ENCODE data around the gene TNS3.
"Not testable (repeated sequence)": the region's sequence is repeated elsewhere in the genome, so short reads cannot be mapped to it uniquely, and the experiment has no call there.

Gene TNS3

DNA sequence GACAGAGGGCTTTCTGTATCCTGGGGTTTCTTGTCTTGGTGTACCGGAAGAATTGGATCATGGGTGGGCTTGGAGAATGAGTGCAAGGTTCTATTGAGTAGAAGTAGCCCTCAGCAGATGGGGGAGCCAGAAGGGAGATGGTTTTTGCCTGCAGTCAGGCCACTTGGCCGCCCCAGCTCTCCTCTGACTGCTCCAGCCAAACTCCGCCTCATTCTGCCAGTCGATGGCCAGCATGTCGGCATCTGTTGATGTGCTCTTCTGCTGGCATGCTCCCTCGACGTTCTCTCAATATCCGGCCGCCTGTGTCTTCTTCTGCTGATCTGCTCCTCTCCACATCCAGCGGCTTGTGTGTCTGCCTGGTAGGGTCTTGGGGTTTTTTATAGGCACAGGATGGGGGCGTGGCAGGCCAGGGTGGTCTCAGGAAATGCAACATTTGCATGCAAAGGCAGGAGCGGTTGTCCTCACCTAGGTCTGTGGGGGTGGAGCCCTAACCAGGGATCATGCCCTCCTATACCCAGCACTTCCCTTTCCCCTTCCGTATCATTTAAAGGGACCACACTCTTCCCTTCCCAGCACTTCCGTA, 40.2 kb upstream of the TNS3 start:
- H4K20me1 ChIP-seq: no peaks in the 10 kb centered on the region
- peak overlapping the region in 6 of 11 experiments; percentile 8 to 52 (median 39); a peak in 10 of 22 replicates for H3K9ac ChIP-seq
- H3K36me3 ChIP-seq: no peaks in the 10 kb centered on the region
- peaks cover 0 to 19% (median 0%) of the 10 kb centered on the region in 11 experiments; a peak in 8 of 22 replicates for H3K27me3 ChIP-seq
- H3K27ac ChIP-seq: peak overlapping the region in 9 of 11 experiments; percentile 4 to 66 (median 42); a peak in 14 of 22 replicates
- peak overlapping the region in 7 of 10 experiments; percentile 5 to 38 (median 29); a peak in 9 of 20 replicates for H3K4me3 ChIP-seq
- H3K9me3 ChIP-seq (replicated peaks in 1 of 11): no peaks in the 10 kb centered on the region
- peak overlapping the region; percentile 66 to 98 (median 90) for H3K4me2 ChIP-seq
- H3K4me1 ChIP-seq: peaks cover 48 to 67% (median 63%) of the 10 kb centered on the region in 10 experiments
- TF ChIP-seq Cebpa-rat (IDR thresholded peaks at IDR 0.05): no peak

- Histone ChIP-seq H3K9me3 (replicated peaks in 1 of 11) (no peaks in the 10 kb centered on the region), H3K9ac (peak overlapping the region in 6 of 11 experiments; percentile 20 to 52 (median 39); a peak in 8 of 22 replicates), H3K27ac (peak overlapping the region in 9 of 11 experiments; percentile 4 to 66 (median 42); a peak in 12 of 22 replicates), H3K4me1 (peaks cover 41 to 60% (median 56%) of the 10 kb centered on the region in 10 experiments), H3K4me2 (peak overlapping the region; percentile 66 to 98 (median 90)), H4K20me1 (no peaks in the 10 kb centered on the region), H3K36me3 (no peaks in the 10 kb centered on the region), H3K4me3 (peak overlapping the region in 6 of 10 experiments; percentile 8 to 38 (median 29); a peak in 5 of 20 replicates), H3K27me3 (peaks cover 0 to 19% (median 0%) of the 10 kb centered on the region in 11 experiments; a peak in 8 of 22 replicates)
- TF ChIP-seq Cebpa-rat (IDR thresholded peaks at IDR 0.05): no peak
These were observed 39.4 kb upstream of the TNS3 start for GRCh38 chr7:47621347-47621746.

DNA sequence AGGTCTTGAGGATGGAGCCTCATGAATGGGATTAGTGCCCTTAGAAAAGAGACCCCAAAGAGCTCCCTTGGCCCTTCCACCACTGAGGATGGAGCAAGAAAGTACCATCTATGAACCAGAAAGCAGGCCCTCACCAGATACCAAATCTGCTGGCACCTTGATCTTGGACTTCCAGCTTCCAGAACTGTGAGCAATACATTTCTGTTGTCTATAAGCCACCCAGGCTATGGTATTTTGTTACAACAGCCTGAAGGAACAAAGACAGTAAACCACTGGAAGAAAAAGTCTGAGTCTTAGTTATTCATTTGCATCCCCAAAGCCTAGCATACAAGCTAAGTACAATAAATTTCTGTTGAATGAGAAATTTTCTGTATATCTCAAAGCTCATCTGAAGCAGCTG, 37.9 kb upstream of the TNS3 start:
- 0 out of 22 replicates have a peak overlapping the region, but pooled peaks of 1 of the 11 experiments have one; percentile 91 for H3K4me2 ChIP-seq
- no peaks in the 10 kb centered on the region for H3K36me3 ChIP-seq
- H3K27ac ChIP-seq: no peak overlapping the region
- no peak overlapping the region for H3K9ac ChIP-seq
- peaks cover 0 to 19% (median 0%) of the 10 kb centered on the region in 11 experiments; a peak in 8 of 22 replicates for H3K27me3 ChIP-seq
- peaks cover 27 to 44% (median 41%) of the 10 kb centered on the region in 10 experiments for H3K4me1 ChIP-seq
- H3K9me3 ChIP-seq (replicated peaks in 1 of 11): no peaks in the 10 kb centered on the region
- no peak for TF ChIP-seq Cebpa-rat (IDR thresholded peaks at IDR 0.05)
- no peaks in the 10 kb centered on the region; a peak in 1 of 22 replicates for H4K20me1 ChIP-seq
- no peak overlapping the region for H3K4me3 ChIP-seq

DNA sequence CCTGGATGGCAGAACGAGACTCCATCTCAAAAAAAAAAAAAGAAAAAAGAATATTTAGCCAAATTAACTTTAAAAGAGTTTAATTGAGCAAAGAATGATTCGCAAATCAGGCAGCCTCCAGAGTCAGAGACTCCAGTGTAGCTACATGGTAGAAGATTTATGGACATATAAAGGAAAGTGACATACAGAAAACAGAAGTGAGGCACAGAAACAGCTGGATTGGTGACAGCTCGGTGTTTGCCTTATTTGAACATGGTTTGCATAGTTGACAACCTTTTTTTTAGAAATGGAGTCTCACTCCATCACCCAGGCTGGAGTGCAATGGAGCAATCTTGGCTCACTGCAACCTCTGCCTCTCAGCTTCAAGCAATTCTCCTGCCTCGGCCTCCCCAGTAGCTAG, 35.2 kb upstream of the TNS3 start:
- Histone ChIP-seq H3K27ac (no peak overlapping the region), H3K4me3 (no peak overlapping the region), H3K36me3 (no peaks in the 10 kb centered on the region), H3K4me1 (peaks cover 15 to 19% (median 18%) of the 10 kb centered on the region in 10 experiments), H4K20me1 (no peaks in the 10 kb centered on the region; a peak in 1 of 22 replicates), H3K9me3 (replicated peaks in 1 of 11) (no peaks in the 10 kb centered on the region), H3K9ac (no peak overlapping the region), H3K27me3 (peaks cover 0 to 19% (median 0%) of the 10 kb centered on the region in 11 experiments; a peak in 8 of 22 replicates), H3K4me2 (no peak overlapping the region)
- TF ChIP-seq Cebpa-rat (IDR thresholded peaks at IDR 0.05): no peak

DNA sequence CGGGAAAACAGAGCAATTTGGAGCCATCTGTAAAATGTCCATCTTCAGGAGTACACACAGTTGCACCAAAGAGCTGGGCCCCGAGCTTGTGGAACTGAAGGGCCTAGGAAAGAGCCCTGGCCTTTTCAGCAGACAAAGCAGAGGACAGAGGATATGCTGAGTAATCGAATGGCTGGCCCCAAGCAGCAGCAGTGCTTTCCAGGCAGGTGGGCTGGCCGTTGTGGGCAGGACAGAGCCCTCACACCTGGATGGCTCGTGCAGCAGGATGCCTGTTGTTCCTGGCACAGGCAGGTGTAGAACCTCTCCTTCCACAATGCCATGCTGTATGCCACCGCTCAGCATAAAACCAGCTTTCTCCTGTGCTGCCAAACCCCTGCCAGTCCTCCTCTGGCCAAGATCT, 32.5 kb upstream of the TNS3 start:
- Histone ChIP-seq H3K4me3 (no peak overlapping the region), H3K36me3 (no peaks in the 10 kb centered on the region), H3K27ac (no peak overlapping the region), H4K20me1 (no peaks in the 10 kb centered on the region; a peak in 1 of 22 replicates), H3K9ac (no peak overlapping the region), H3K27me3 (0 out of 22 replicates have a peak, but pooled peaks cover 0 to 2% (median 0%) of the 10 kb centered on the region in 11 experiments), H3K9me3 (replicated peaks in 1 of 11) (no peaks in the 10 kb centered on the region), H3K4me1 (no peaks in the 10 kb centered on the region), H3K4me2 (no peak overlapping the region)
- TF ChIP-seq Cebpa-rat (IDR thresholded peaks at IDR 0.05): no peak

DNA sequence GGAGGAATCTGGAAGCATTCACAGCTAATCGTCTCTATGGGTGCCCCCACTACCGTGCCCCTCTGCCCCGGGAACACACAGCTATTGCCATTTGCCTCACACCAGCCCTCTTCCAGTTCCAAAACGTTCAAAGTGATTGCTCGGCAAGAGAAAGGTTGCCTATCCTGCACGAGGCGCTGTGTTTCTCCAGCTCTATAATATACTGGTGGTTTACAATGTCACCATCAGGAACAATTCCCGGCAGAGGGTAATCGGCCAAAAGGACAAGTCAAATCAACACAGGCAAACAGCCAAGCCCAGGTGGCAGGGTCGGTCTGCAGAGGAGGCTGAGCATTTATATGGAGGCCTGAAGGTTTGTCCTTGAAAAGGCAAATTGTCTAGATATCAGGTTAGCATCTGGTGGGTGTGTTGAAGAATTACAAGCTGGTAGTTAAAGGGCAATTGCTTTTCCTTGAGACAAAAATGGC, 29.2 kb upstream of the TNS3 start:
- H3K4me3 ChIP-seq: no peak overlapping the region
- no peak for TF ChIP-seq Cebpa-rat (IDR thresholded peaks at IDR 0.05)
- no peak overlapping the region for H3K4me2 ChIP-seq
- H3K36me3 ChIP-seq: no peaks in the 10 kb centered on the region
- no peaks in the 10 kb centered on the region for H3K9me3 ChIP-seq (replicated peaks in 1 of 11)
- H4K20me1 ChIP-seq: no peaks in the 10 kb centered on the region; a peak in 1 of 22 replicates
- no peaks in the 10 kb centered on the region for H3K27me3 ChIP-seq
- H3K9ac ChIP-seq: no peak overlapping the region
- H3K27ac ChIP-seq: no peak overlapping the region
- no peaks in the 10 kb centered on the region for H3K4me1 ChIP-seq

DNA sequence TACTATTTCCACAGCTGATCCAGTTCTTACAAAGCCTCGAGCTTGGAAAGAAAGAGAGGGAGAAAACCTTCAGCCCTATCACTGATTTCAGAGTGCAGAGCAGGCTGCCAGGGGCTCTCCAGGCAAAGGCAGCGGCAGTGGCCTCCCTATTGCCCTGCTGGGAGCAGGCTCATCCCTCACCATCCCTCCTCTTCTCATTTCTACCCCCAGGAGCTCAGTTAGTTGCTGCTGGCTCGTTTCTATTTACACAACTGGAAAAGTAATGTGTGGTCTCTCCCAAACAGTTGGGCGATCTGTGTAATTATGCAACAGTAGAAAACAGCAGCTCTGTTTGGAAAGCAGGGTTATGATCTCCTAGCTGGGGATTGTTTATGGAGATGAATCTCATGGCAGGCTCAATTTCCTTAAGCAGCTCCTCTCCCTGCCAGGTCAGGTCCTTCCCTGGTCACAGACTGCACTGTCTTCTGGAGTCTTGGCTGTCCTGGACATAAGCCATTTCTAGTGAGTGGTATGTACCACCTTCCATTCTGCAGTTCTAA, 28.7 kb upstream of the TNS3 start:
- Histone ChIP-seq H3K9ac (no peak overlapping the region), H3K9me3 (replicated peaks in 1 of 11) (no peaks in the 10 kb centered on the region), H3K27me3 (no peaks in the 10 kb centered on the region), H3K27ac (no peak overlapping the region), H4K20me1 (no peaks in the 10 kb centered on the region), H3K4me1 (no peaks in the 10 kb centered on the region), H3K36me3 (no peaks in the 10 kb centered on the region), H3K4me3 (no peak overlapping the region), H3K4me2 (no peak overlapping the region)
- TF ChIP-seq Cebpa-rat (IDR thresholded peaks at IDR 0.05): no peak

- Histone ChIP-seq H3K9me3 (replicated peaks in 1 of 11) (no peaks in the 10 kb centered on the region), H3K27me3 (no peaks in the 10 kb centered on the region), H3K9ac (no peak overlapping the region), H3K4me2 (no peak overlapping the region), H3K4me3 (no peak overlapping the region), H3K36me3 (no peaks in the 10 kb centered on the region), H4K20me1 (no peaks in the 10 kb centered on the region), H3K27ac (no peak overlapping the region), H3K4me1 (no peaks in the 10 kb centered on the region)
- TF ChIP-seq Cebpa-rat (IDR thresholded peaks at IDR 0.05): no peak
These were observed 28.0 kb upstream of the TNS3 start for GRCh38 chr7:47609803-47610452.

DNA sequence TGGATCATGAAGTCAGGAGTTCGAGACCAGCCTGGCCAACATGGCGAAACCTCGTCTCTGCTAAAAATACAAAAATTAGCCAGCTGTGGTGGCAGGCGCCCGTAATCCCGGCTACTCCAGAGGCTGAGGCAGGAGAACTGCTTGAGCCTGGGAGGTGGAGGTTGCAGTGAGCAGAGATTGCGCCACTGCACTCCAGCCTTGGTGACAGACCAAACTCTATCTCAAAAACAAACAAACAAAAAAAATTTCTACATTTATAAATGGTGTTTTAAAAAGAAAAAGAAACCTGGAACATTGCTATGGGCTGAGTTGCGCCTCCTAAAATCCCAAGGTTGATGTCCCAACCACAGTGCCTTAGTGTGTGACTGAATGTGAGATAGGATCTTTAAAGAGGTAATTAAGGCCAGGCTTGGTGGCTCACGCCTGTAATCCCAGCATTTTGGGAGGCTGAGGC, 24.7 kb upstream of the TNS3 start:
- H3K9ac ChIP-seq; H3K4me2 ChIP-seq; H3K27ac ChIP-seq; H3K9me3 ChIP-seq (replicated peaks in 1 of 11); H3K27me3 ChIP-seq; H3K36me3 ChIP-seq; H4K20me1 ChIP-seq; H3K4me3 ChIP-seq: not testable (repeated sequence)
- peaks cover 5 to 20% (median 11%) of the 10 kb centered on the region in 10 experiments for H3K4me1 ChIP-seq
